Left lung (tissue), 10 donors: ENCODE results near the gene SDHAF1. TPM values are rescaled to one million over a fixed set of nuclear protein-coding genes. Genes with fewer than 3 reads are reported as not detected.
A peak's percentile ranks its signal among the peaks of the same experiment; 100 is the strongest.

Source experiments
- ATAC-seq: fragments of 200-7000 bp; cut with Tn5 transposase; one replicate; pipeline ENCODE4 v1.9.1; 2020; ENCODE audit warnings: moderate library complexity
- DNase-seq, 4 donors: peaks; one replicate each; pipeline ENCODE4 v3.0.0-alpha.2; 2013 to 2020
- H3K27ac ChIP-seq, 2 donors: fragments of 200-600 bp; sonication (generic) in 1 of 2; one replicate each; pipeline versions ENCODE4 v1.5.0 to v1.8.0; 2020 to 2021
- H3K27me3 ChIP-seq, 2 donors: fragments of 200-600 bp; sonication (generic) in 1 of 2; one replicate each; pipeline versions ENCODE4 v1.5.0 to v1.8.0; 2020 to 2021
- H3K36me3 ChIP-seq, 2 donors: fragments of 200-600 bp; sonication (generic) in 1 of 2; one replicate each; pipeline versions ENCODE4 v1.5.0 to v1.8.0; 2020 to 2021
- H3K4me1 ChIP-seq, 2 donors: fragments of 200-600 bp; one replicate each; pipeline ENCODE4 v1.8.0; 2021
- H3K4me3 ChIP-seq, 2 donors: fragments of 200-600 bp; sonication (generic) in 1 of 2; one replicate each; pipeline versions ENCODE4 v1.5.0 to v1.8.0; 2020 to 2021; ENCODE audit warnings: mild to moderate bottlenecking in 1 of 2
- H3K9me3 ChIP-seq, 2 donors: fragments of 200-600 bp; sonication (generic) in 1 of 2; one replicate each; pipeline versions ENCODE4 v1.5.0 to v1.8.0; 2020 to 2021
- CTCF ChIP-seq, 2 donors: fragments of 200-600 bp; sonication (generic) in 1 of 2; IDR thresholded peaks; one replicate each; pipeline versions ENCODE4 v1.5.0 to v1.8.0; 2021; ENCODE audit warnings: antibody characterized with exemption in 2 of 2
- intact Hi-C, 2 donors: fragments of 100-400 bp; cut with DNase I; formaldehyde crosslinking; loops; one replicate each; pipeline versions ENCODE4 v1.11.2 to v1.14.2; 2022
- polyA plus RNA-seq, 6 donors: library from polyadenylated mRNA; unstranded; fragments of 120-200 nt; gene quantifications; one replicate each; pipeline ENCODE4 v1.2.1, GENCODE V29; 2013; ENCODE audit not compliant: insufficient read length in 6 of 6
- total RNA-seq, 2 donors: library from RNA; stranded (reverse); fragmentation: NEBNext Ultra II Directional; extraction: Animal tissue kit (Norgen Biotek cat#: 25700); gene quantifications; one replicate each; pipeline ENCODE4 v1.2.1, GENCODE V29; 2021
- donor health status: DM: no; HTN: yes; CAD: no.
- donor health status: DM: no; HTN: no; CAD: no.

The SDHAF1 gene
- total and polyA plus RNA-seq, 8 donors = 9.4 to 16.5 (median 11.7) TPM

- H3K27me3 ChIP-seq = peaks cover 17 to 80% of the 10 kb centered on the region in 2 donors
- intact Hi-C loops = no loop called here
These were observed 34.5 kb upstream of the SDHAF1 start for GRCh38 chr19:35960432-35960972.

GRCh38 chr19:35963514-35963913 lies 31.5 kb upstream of the SDHAF1 start:
- Histone ChIP-seq H3K4me1 (peaks cover 0 to 6% of the 10 kb centered on the region in 2 donors), H3K9me3 (no peaks in the 10 kb centered on the region), H3K36me3 (no peaks in the 10 kb centered on the region), H3K27me3 (peaks cover 17 to 66% of the 10 kb centered on the region in 2 donors), H3K4me3 (no peak overlapping the region), H3K27ac (no peak overlapping the region)
- TF ChIP-seq CTCF (IDR thresholded peaks at IDR 0.05) = no peak
- peak in 2 of 4 donors; percentile 56 to 73 for DNase-seq
- intact Hi-C loops = no loop called here
- peak; percentile 80 for ATAC-seq

More at GRCh38 chr19:35960432-35960972, 34.5 kb upstream of the SDHAF1 start:
- ATAC-seq (no peak), DNase-seq (no peak)
- H3K4me1 ChIP-seq = peaks cover 0 to 6% of the 10 kb centered on the region in 2 donors
- H3K9me3 ChIP-seq = no peaks in the 10 kb centered on the region
- TF ChIP-seq CTCF (IDR thresholded peaks at IDR 0.05) = no peak
- no peaks in the 10 kb centered on the region for H3K36me3 ChIP-seq
- H3K27ac ChIP-seq = no peak overlapping the region
- H3K4me3 ChIP-seq = no peak overlapping the region

GRCh38 chr19:35966771-35967170 lies 28.2 kb upstream of the SDHAF1 start:
- Histone ChIP-seq H3K4me1 (no peaks in the 10 kb centered on the region), H3K9me3 (no peaks in the 10 kb centered on the region), H3K27me3 (peaks cover 0 to 34% of the 10 kb centered on the region in 2 donors), H3K27ac (no peak overlapping the region), H3K4me3 (no peak overlapping the region), H3K36me3 (no peaks in the 10 kb centered on the region)
- no peak for DNase-seq
- intact Hi-C loops = no loop called here
- TF ChIP-seq CTCF (IDR thresholded peaks at IDR 0.05) = no peak
- no peak for ATAC-seq

- ATAC-seq (no peak), DNase-seq (no peak)
- Histone ChIP-seq H3K27ac (no peak overlapping the region), H3K27me3 (peaks cover 0 to 41% of the 10 kb centered on the region in 2 donors), H3K9me3 (no peaks in the 10 kb centered on the region), H3K4me3 (no peak overlapping the region), H3K36me3 (no peaks in the 10 kb centered on the region), H3K4me1 (no peaks in the 10 kb centered on the region)
- intact Hi-C loops = no loop called here
- TF ChIP-seq CTCF (IDR thresholded peaks at IDR 0.05) = no peak
These were observed 21.5 kb upstream of the SDHAF1 start for GRCh38 chr19:35973487-35973886.

- TF ChIP-seq CTCF (IDR thresholded peaks at IDR 0.05) = no peak
- Histone ChIP-seq H3K27ac (no peak overlapping the region), H3K27me3 (peaks cover 0 to 59% of the 10 kb centered on the region in 2 donors), H3K4me1 (no peaks in the 10 kb centered on the region), H3K9me3 (no peaks in the 10 kb centered on the region), H3K36me3 (no peaks in the 10 kb centered on the region), H3K4me3 (no peak overlapping the region)
- no peak for DNase-seq
- intact Hi-C loops = no loop called here
- ATAC-seq = peak; percentile 52
These were observed 19.3 kb upstream of the SDHAF1 start for GRCh38 chr19:35975608-35976214.
